ENCODE results near the gene PPP1R3E. TPM values are rescaled to one million over a fixed set of nuclear protein-coding genes. Genes with fewer than 3 reads are reported as not detected.

The PPP1R3E gene
- total RNA-seq, 1 donor from 2014 or later, result 15.0 TPM

GRCh38 chr14:23307687-23308644, 5.3 kb upstream of the PPP1R3E start:
- H3K36me3 Mint-ChIP-seq (ENCODE audit: low read depth), result no peaks in the 10 kb centered on the region
- no peaks in the 10 kb centered on the region for H3K9me3 Mint-ChIP-seq
- H3K4me1 Mint-ChIP-seq, result peaks cover 37% of the 10 kb centered on the region
- H3K27ac Mint-ChIP-seq (ENCODE audit: unreplicated experiment), result no peak overlapping the region
- peak overlapping the region; percentile 93 for H3K4me3 Mint-ChIP-seq
- H3K27me3 Mint-ChIP-seq (ENCODE audit: low read depth), result no peaks in the 10 kb centered on the region
- TF ChIP-seq, protein P1, sequence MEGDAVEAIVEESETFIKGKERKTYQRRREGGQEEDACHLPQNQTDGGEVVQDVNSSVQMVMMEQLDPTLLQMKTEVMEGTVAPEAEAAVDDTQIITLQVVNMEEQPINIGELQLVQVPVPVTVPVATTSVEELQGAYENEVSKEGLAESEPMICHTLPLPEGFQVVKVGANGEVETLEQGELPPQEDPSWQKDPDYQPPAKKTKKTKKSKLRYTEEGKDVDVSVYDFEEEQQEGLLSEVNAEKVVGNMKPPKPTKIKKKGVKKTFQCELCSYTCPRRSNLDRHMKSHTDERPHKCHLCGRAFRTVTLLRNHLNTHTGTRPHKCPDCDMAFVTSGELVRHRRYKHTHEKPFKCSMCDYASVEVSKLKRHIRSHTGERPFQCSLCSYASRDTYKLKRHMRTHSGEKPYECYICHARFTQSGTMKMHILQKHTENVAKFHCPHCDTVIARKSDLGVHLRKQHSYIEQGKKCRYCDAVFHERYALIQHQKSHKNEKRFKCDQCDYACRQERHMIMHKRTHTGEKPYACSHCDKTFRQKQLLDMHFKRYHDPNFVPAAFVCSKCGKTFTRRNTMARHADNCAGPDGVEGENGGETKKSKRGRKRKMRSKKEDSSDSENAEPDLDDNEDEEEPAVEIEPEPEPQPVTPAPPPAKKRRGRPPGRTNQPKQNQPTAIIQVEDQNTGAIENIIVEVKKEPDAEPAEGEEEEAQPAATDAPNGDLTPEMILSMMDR (conservative IDR thresholded peaks at IDR 0.05), result no peak
- no peak for DNase-seq (ENCODE audit: low read depth, low spot score)

- Mint-ChIP-seq H3K36me3 (ENCODE audit: low read depth) (no peaks in the 10 kb centered on the region), H3K4me1 (peaks cover 42% of the 10 kb centered on the region), H3K9me3 (no peaks in the 10 kb centered on the region), H3K27me3 (ENCODE audit: low read depth) (no peaks in the 10 kb centered on the region), H3K4me3 (peak overlapping the region; percentile 93), H3K27ac (ENCODE audit: unreplicated experiment) (peak overlapping the region; percentile 96)
- no peak for DNase-seq (ENCODE audit: low read depth, low spot score)
- TF ChIP-seq, protein P1 (conservative IDR thresholded peaks at IDR 0.05), result no peak
Measured at GRCh38 chr14:23307146-23307530, 4.5 kb upstream of the PPP1R3E start.

GRCh38 chr14:23306412-23307145, 3.9 kb upstream of the PPP1R3E start, which contains the start of gene BCL2L2:
BCL2L2 (plus strand) TSS chr14:23306833; CDS start chr14:23307768, 935 bp downstream.
- TF ChIP-seq, protein P1 (conservative IDR thresholded peaks at IDR 0.05), result no peak
- peak; percentile 76 for DNase-seq (ENCODE audit: low read depth, low spot score)

GRCh38 chr14:23301969-23302289, 730 bp downstream of the PPP1R3E start:
- Mint-ChIP-seq H3K4me1 (peaks cover 41% of the 10 kb centered on the region), H3K27ac (ENCODE audit: unreplicated experiment) (peak overlapping the region; percentile 97), H3K9me3 (no peaks in the 10 kb centered on the region), H3K36me3 (ENCODE audit: low read depth) (no peaks in the 10 kb centered on the region), H3K4me3 (peak overlapping the region; percentile 91), H3K27me3 (ENCODE audit: low read depth) (no peaks in the 10 kb centered on the region)
- no peak for DNase-seq (ENCODE audit: low read depth, low spot score)
- TF ChIP-seq, protein P1 (conservative IDR thresholded peaks at IDR 0.05), result no peak

More at GRCh38 chr14:23306412-23307145, 3.9 kb upstream of the PPP1R3E start, which contains the start of gene BCL2L2:
- Mint-ChIP-seq H3K4me3 (peak within 1 kb of the TSS; percentile 93), H3K9me3 (no peaks in the 10 kb centered on the region), H3K4me1 (peaks cover 42% of the 10 kb centered on the region), H3K27me3 (ENCODE audit: low read depth) (no peaks in the 10 kb centered on the region), H3K36me3 (ENCODE audit: low read depth) (no peaks in the 10 kb centered on the region), H3K27ac (ENCODE audit: unreplicated experiment) (peak within 1 kb of the TSS; percentile 96)

DNA sequence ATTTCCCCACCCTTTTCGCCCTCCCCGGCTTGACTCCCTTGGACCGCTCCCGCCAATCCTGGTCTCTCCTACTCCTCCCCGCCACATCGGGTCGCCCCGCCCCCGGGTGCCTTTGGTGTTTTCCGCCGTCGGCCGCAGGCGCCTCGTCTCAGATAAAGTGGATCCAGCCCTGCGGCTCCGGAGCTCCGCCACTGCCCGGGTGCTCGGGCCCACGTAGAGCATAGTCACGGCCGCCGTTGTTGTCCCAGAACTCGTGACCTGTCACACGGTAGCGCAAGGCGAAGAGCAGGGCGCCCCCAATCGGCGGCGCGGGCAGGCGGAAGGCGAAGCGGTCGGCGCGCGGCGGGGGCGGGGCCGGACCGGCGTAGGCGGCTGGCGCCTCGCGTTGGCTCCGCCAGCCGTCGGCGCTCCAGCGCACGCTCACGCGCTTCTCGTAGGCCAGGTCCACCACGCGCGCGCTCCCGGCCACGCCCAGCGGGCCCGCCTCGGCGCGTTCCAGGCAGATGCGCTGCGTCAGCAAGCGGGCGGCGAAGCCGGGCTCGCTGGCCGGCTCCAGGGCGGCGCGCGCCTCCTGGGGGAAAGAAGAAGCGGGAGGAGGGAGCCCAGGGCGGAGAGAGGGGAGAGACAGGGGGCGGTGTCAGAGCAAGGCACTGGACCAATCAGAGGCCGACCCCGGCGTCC, 1.2 kb downstream of the PPP1R3E start:
- Mint-ChIP-seq H3K27ac (ENCODE audit: unreplicated experiment) (peak overlapping the region; percentile 98), H3K27me3 (ENCODE audit: low read depth) (no peaks in the 10 kb centered on the region)
- TF ChIP-seq, protein P1 (conservative IDR thresholded peaks at IDR 0.05), result peak; percentile 78

More for the DNA sequence above, 1.2 kb downstream of the PPP1R3E start:
- Mint-ChIP-seq H3K4me1 (peaks cover 44% of the 10 kb centered on the region), H3K4me3 (peak overlapping the region; percentile 95), H3K9me3 (no peaks in the 10 kb centered on the region), H3K36me3 (ENCODE audit: low read depth) (no peaks in the 10 kb centered on the region)
- DNase-seq (ENCODE audit: low read depth, low spot score), result peak; percentile 96

All from neural crest cell (in vitro differentiated cells).